Measurements from ENCODE around the gene TRIO.

The TRIO gene

GRCh38 chr5:14359069-14360043 is 216.2 kb downstream of the TRIO start:
- Histone ChIP-seq H3K9me3 (ENCODE audit: control insufficient read depth, low read length) (no peaks in the 10 kb centered on the region), H3K79me2 (no peaks in the 10 kb centered on the region), H3K27me3 (ENCODE audit: control insufficient read depth, insufficient read depth, low read length) (no peaks in the 10 kb centered on the region), H3K36me3 (ENCODE audit: control insufficient read depth, insufficient read depth, low read length) (no peaks in the 10 kb centered on the region), H3K4me2 (ENCODE audit: low read length) (no peak overlapping the region), H3K27ac (no peak overlapping the region), H2AFZ (no peak overlapping the region), H3K4me3 (ENCODE audit: low read depth, low read length) (no peak overlapping the region), H3K4me1 (no peaks in the 10 kb centered on the region), H3K9ac (no peak overlapping the region)
- TF ChIP-seq, protein P1, sequence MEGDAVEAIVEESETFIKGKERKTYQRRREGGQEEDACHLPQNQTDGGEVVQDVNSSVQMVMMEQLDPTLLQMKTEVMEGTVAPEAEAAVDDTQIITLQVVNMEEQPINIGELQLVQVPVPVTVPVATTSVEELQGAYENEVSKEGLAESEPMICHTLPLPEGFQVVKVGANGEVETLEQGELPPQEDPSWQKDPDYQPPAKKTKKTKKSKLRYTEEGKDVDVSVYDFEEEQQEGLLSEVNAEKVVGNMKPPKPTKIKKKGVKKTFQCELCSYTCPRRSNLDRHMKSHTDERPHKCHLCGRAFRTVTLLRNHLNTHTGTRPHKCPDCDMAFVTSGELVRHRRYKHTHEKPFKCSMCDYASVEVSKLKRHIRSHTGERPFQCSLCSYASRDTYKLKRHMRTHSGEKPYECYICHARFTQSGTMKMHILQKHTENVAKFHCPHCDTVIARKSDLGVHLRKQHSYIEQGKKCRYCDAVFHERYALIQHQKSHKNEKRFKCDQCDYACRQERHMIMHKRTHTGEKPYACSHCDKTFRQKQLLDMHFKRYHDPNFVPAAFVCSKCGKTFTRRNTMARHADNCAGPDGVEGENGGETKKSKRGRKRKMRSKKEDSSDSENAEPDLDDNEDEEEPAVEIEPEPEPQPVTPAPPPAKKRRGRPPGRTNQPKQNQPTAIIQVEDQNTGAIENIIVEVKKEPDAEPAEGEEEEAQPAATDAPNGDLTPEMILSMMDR (IDR thresholded peaks at IDR 0.05), result no peak

- Histone ChIP-seq H3K4me3 (ENCODE audit: low read depth, low read length) (no peak overlapping the region), H3K27ac (no peak overlapping the region), H3K9me3 (ENCODE audit: control insufficient read depth, low read length) (no peaks in the 10 kb centered on the region), H3K4me2 (ENCODE audit: low read length) (no peak overlapping the region), H3K4me1 (no peaks in the 10 kb centered on the region), H3K9ac (no peak overlapping the region), H2AFZ (no peak overlapping the region), H3K79me2 (no peaks in the 10 kb centered on the region), H3K36me3 (ENCODE audit: control insufficient read depth, insufficient read depth, low read length) (no peaks in the 10 kb centered on the region), H3K27me3 (ENCODE audit: control insufficient read depth, insufficient read depth, low read length) (no peaks in the 10 kb centered on the region)
- TF ChIP-seq, protein P1 (IDR thresholded peaks at IDR 0.05), result no peak
Measured at GRCh38 chr5:14362491-14362890, 219.3 kb downstream of the TRIO start.

DNA sequence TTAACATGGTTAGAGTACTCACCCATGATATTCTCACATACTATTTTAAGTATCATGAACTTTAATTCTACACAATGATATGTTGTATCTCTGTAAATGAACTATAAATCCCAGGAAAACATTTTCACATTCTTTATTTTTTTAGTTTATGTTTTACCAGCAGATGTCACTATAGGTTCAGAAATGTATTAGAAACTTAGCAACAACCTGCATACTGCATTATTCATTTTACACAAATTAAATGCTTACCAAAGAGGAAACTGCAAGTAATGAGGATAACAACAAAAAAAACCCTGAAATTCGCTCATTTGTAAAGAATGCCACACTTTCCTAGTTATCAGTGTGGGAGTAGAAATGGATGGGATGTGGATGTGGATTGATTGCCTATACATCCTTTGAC is 221.0 kb downstream of the TRIO start:
- Histone ChIP-seq H3K4me1 (no peaks in the 10 kb centered on the region), H3K9me3 (ENCODE audit: control insufficient read depth, low read length) (no peaks in the 10 kb centered on the region), H3K27me3 (ENCODE audit: control insufficient read depth, insufficient read depth, low read length) (no peaks in the 10 kb centered on the region), H3K4me2 (ENCODE audit: low read length) (no peak overlapping the region), H3K4me3 (ENCODE audit: low read depth, low read length) (no peak overlapping the region), H3K27ac (no peak overlapping the region), H3K9ac (no peak overlapping the region), H3K36me3 (ENCODE audit: control insufficient read depth, insufficient read depth, low read length) (no peaks in the 10 kb centered on the region), H3K79me2 (no peaks in the 10 kb centered on the region), H2AFZ (no peak overlapping the region)
- TF ChIP-seq, protein P1 (IDR thresholded peaks at IDR 0.05), result no peak

DNA sequence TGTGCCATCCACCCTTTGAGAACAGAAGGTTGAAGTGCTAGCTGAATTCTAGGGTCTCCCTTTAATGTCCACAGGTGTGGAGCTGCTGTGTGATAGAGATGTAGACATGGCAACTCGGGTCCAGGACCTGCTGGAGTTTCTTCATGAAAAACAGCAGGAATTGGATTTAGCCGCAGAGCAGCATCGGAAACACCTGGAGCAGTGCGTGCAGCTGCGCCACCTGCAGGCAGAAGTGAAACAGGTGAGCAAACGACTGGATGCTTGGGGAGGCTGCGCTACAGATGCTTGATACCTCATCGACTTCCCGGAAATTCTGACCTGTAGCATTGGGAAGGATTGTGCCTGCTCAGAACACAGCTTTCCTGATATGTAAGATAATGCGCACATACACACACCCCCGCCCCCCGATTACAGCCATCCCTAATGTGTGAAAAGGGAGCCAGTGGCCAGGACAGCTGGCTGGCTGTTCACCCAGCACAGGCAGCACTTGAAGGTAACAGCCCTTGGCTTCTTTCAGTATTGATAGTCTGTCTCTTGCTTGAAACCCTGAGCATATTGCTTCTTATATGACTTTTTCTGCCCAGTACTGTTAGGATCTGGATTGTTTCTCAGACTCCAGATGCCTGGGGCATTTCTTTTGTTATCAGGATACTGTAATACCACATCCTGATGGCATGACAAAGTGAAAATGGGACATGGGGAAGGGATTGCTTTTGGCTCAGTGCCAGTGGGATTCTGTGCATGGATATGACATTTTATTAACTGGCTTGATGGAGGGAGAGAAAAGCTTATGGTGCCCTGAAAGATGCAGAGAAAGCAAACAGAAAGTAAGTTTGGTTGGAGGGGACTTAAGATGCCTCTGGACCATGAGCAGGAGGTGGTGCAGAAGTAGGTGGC is 221.7 kb downstream of the TRIO start:
- TF ChIP-seq, protein P1 (IDR thresholded peaks at IDR 0.05), result peak; percentile 58
- H2AFZ ChIP-seq, result no peak overlapping the region
- H3K9ac ChIP-seq, result no peak overlapping the region
- no peaks in the 10 kb centered on the region for H3K27me3 ChIP-seq (ENCODE audit: control insufficient read depth, insufficient read depth, low read length)
- no peaks in the 10 kb centered on the region for H3K4me1 ChIP-seq
- no peak overlapping the region for H3K27ac ChIP-seq
- no peaks in the 10 kb centered on the region for H3K36me3 ChIP-seq (ENCODE audit: control insufficient read depth, insufficient read depth, low read length)
- H3K4me2 ChIP-seq (ENCODE audit: low read length), result no peak overlapping the region
- H3K79me2 ChIP-seq, result no peaks in the 10 kb centered on the region
- H3K4me3 ChIP-seq (ENCODE audit: low read depth, low read length), result no peak overlapping the region
- no peaks in the 10 kb centered on the region for H3K9me3 ChIP-seq (ENCODE audit: control insufficient read depth, low read length)
